ENCODE measurements around the gene HGF.

HGF gene

GRCh38 chr7:81779706-81780105 is 9.9 kb upstream of the HGF start:
- no peak overlapping the region for H3K9ac ChIP-seq (ENCODE audit: insufficient read length)
- no peaks in the 10 kb centered on the region for H3K36me3 ChIP-seq (ENCODE audit: insufficient read depth, low read length)
- no peak overlapping the region for H3K4me3 ChIP-seq
- no peak for TF ChIP-seq EZH2 (IDR thresholded peaks at IDR 0.05)
- TF ChIP-seq FOXP2 (optimal IDR thresholded peaks at IDR 0.05; ENCODE audit: control extremely low read depth, extremely low read length, insufficient read depth) = no peak
- no peak for TF ChIP-seq POLR2AphosphoS5 (IDR thresholded peaks at IDR 0.05; ENCODE audit: borderline replicate concordance, low read depth, low read length)
- H3K27ac ChIP-seq = no peak overlapping the region
- no peaks in the 10 kb centered on the region for H3K9me3 ChIP-seq (ENCODE audit: low read depth, low read length)
- no peak for DNase-seq (ENCODE audit: low read depth, low spot score)

DNA sequence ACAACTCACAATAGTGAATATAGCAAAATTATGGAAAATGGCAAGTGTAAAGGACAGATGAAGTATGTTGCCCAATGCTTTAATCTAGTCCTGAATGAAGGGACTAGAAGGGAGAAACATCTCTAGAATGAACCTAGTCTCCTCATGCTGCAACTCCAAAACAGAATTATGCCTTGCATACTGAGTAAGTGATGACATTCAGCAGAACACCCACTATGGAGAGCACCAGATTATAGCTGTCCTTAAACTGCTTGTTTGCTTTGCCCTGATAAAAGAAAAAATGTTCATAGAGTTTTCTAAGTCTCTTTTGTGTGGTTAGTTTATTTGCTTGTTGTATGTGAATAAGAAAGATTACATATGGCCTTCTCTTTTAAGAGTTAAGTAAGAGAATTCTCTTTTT is 7.8 kb upstream of the HGF start:
- Histone ChIP-seq H3K27ac (no peak overlapping the region), H3K4me3 (no peak overlapping the region), H3K9ac (ENCODE audit: insufficient read length) (no peak overlapping the region), H3K9me3 (ENCODE audit: low read depth, low read length) (no peaks in the 10 kb centered on the region), H3K36me3 (ENCODE audit: insufficient read depth, low read length) (no peaks in the 10 kb centered on the region)
- DNase-seq (ENCODE audit: low read depth, low spot score) = no peak
- TF ChIP-seq FOXP2 (optimal IDR thresholded peaks at IDR 0.05; ENCODE audit: control extremely low read depth, extremely low read length, insufficient read depth) = no peak
- TF ChIP-seq EZH2 (IDR thresholded peaks at IDR 0.05) = no peak
- TF ChIP-seq POLR2AphosphoS5 (IDR thresholded peaks at IDR 0.05; ENCODE audit: borderline replicate concordance, low read depth, low read length) = no peak

DNA sequence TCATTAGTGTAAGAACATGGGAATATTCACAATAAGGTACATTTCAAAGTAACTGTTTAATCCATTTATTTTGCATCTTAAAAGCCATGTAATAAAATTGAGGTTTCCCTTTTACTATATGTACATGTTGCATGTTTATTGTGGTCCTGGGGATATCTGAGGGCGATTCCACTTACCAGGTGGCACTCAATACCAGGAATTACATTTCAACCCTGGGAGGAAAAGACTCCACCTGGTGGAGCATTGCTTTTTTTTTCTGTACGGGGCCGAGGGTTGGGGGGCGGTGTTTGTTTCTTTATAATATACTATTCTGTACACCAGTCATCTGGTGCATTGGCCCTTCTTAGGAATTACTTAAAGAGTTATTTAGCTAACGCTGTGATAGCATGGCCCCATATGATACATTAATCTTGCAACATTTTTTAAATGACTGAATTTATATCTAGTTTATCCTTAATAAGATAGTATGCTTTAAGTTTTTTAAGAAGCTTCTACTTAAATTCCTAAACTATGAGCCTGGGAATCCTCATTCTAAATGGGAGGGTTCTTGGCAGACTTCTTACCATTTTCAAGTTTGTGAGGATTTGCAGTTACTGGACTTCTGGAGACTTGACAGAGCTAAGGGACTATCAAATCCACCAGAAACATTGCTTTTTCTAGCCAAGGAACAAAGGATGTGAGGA is 7.2 kb upstream of the HGF start:
- no peak for TF ChIP-seq FOXP2 (optimal IDR thresholded peaks at IDR 0.05; ENCODE audit: control extremely low read depth, extremely low read length, insufficient read depth)
- TF ChIP-seq EZH2 (IDR thresholded peaks at IDR 0.05) = no peak
- TF ChIP-seq POLR2AphosphoS5 (IDR thresholded peaks at IDR 0.05; ENCODE audit: borderline replicate concordance, low read depth, low read length) = no peak
- Histone ChIP-seq H3K27ac (no peak overlapping the region), H3K9me3 (ENCODE audit: low read depth, low read length) (no peaks in the 10 kb centered on the region), H3K36me3 (ENCODE audit: insufficient read depth, low read length) (no peaks in the 10 kb centered on the region), H3K4me3 (no peak overlapping the region), H3K9ac (ENCODE audit: insufficient read length) (no peak overlapping the region)
- DNase-seq (ENCODE audit: low read depth, low spot score) = no peak

GRCh38 chr7:81776161-81776560 is 6.3 kb upstream of the HGF start:
- no peaks in the 10 kb centered on the region for H3K9me3 ChIP-seq (ENCODE audit: low read depth, low read length)
- H3K27ac ChIP-seq = no peak overlapping the region
- no peak overlapping the region for H3K4me3 ChIP-seq
- H3K36me3 ChIP-seq (ENCODE audit: insufficient read depth, low read length) = no peaks in the 10 kb centered on the region
- TF ChIP-seq EZH2 (IDR thresholded peaks at IDR 0.05) (no peak), FOXP2 (optimal IDR thresholded peaks at IDR 0.05; ENCODE audit: control extremely low read depth, extremely low read length, insufficient read depth) (no peak), POLR2AphosphoS5 (IDR thresholded peaks at IDR 0.05; ENCODE audit: borderline replicate concordance, low read depth, low read length) (no peak)
- DNase-seq (ENCODE audit: low read depth, low spot score) = no peak
- H3K9ac ChIP-seq (ENCODE audit: insufficient read length) = no peak overlapping the region

- TF ChIP-seq FOXP2 (optimal IDR thresholded peaks at IDR 0.05; ENCODE audit: control extremely low read depth, extremely low read length, insufficient read depth) = no peak
- TF ChIP-seq POLR2AphosphoS5 (IDR thresholded peaks at IDR 0.05; ENCODE audit: borderline replicate concordance, low read depth, low read length) = no peak
- no peak for TF ChIP-seq EZH2 (IDR thresholded peaks at IDR 0.05)
- H3K27ac ChIP-seq = no peak overlapping the region
- no peaks in the 10 kb centered on the region for H3K9me3 ChIP-seq (ENCODE audit: low read depth, low read length)
- DNase-seq (ENCODE audit: low read depth, low spot score) = no peak
- H3K9ac ChIP-seq (ENCODE audit: insufficient read length) = no peak overlapping the region
- no peaks in the 10 kb centered on the region for H3K36me3 ChIP-seq (ENCODE audit: insufficient read depth, low read length)
- H3K4me3 ChIP-seq = no peak overlapping the region
These were observed 5.7 kb upstream of the HGF start for GRCh38 chr7:81775560-81775959.

DNA sequence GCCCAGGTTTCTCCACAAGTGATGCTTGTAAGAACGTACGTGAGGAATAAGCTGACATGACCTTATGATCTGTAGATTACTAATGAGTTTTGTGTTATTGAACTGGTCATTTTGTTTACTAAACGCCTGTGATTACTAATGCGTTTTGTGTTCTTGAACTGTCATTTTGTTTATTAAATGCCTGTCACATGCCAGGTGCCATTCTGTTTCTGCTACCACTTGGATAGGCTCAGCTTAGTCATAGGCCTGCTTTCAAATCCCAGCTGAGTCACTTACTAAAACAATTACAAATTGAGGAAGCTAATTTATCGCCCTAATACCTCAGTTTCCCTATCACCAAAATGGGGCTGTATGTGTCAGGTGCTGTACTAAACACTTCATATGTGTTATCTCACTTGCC is 4.7 kb upstream of the HGF start:
- no peak for DNase-seq (ENCODE audit: low read depth, low spot score)
- H3K4me3 ChIP-seq = no peak overlapping the region
- H3K27ac ChIP-seq = no peak overlapping the region
- H3K36me3 ChIP-seq (ENCODE audit: insufficient read depth, low read length) = no peaks in the 10 kb centered on the region
- no peak overlapping the region for H3K9ac ChIP-seq (ENCODE audit: insufficient read length)
- no peaks in the 10 kb centered on the region for H3K9me3 ChIP-seq (ENCODE audit: low read depth, low read length)
- no peak for TF ChIP-seq POLR2AphosphoS5 (IDR thresholded peaks at IDR 0.05; ENCODE audit: borderline replicate concordance, low read depth, low read length)
- TF ChIP-seq FOXP2 (optimal IDR thresholded peaks at IDR 0.05; ENCODE audit: control extremely low read depth, extremely low read length, insufficient read depth) = no peak
- TF ChIP-seq EZH2 (IDR thresholded peaks at IDR 0.05) = no peak

DNA sequence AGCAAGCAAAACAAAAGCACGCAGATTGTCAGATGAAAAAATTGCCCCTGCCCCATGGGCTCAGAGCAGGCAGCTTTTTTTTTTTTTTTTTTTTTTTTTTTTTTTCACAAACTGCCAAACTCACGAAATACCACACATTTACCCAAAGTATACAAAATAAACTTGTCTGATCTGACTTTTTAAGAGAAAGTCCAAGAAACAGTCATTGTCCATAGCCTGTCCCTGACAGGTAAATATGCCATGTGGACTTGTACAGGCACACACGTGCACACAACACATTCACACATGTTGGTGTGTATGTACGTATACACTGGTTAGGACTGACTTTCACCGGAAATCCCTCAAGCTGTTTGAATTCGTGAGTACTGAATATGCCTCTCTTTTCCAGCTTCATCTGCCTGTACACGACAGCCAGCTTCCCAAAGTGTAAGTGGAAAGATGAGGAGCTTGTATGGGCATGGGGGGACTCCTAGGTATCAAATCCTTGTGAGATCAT is 929 bp upstream of the HGF start:
- no peak overlapping the region for H3K9ac ChIP-seq (ENCODE audit: insufficient read length)

GRCh38 chr7:81768951-81769778 is 682 bp downstream of the HGF start:
- no peaks in the 10 kb centered on the region for H3K9me3 ChIP-seq (ENCODE audit: low read depth, low read length)
- no peaks in the 10 kb centered on the region for H3K36me3 ChIP-seq (ENCODE audit: insufficient read depth, low read length)
- H3K9ac ChIP-seq (ENCODE audit: insufficient read length) = no peak overlapping the region
- H3K4me3 ChIP-seq = no peak overlapping the region
- TF ChIP-seq POLR2AphosphoS5 (IDR thresholded peaks at IDR 0.05; ENCODE audit: borderline replicate concordance, low read depth, low read length) = no peak
- TF ChIP-seq EZH2 (IDR thresholded peaks at IDR 0.05) = no peak
- no peak for TF ChIP-seq FOXP2 (optimal IDR thresholded peaks at IDR 0.05; ENCODE audit: control extremely low read depth, extremely low read length, insufficient read depth)
- DNase-seq (ENCODE audit: low read depth, low spot score) = no peak
- no peak overlapping the region for H3K27ac ChIP-seq

More for the DNA sequence above, 929 bp upstream of the HGF start:
- Histone ChIP-seq H3K9me3 (ENCODE audit: low read depth, low read length) (no peaks in the 10 kb centered on the region), H3K27ac (no peak overlapping the region), H3K4me3 (no peak overlapping the region), H3K36me3 (ENCODE audit: insufficient read depth, low read length) (no peaks in the 10 kb centered on the region)
- no peak for TF ChIP-seq POLR2AphosphoS5 (IDR thresholded peaks at IDR 0.05; ENCODE audit: borderline replicate concordance, low read depth, low read length)
- no peak for TF ChIP-seq EZH2 (IDR thresholded peaks at IDR 0.05)
- TF ChIP-seq FOXP2 (optimal IDR thresholded peaks at IDR 0.05; ENCODE audit: control extremely low read depth, extremely low read length, insufficient read depth) = no peak
- no peak for DNase-seq (ENCODE audit: low read depth, low spot score)

Measured in SK-N-MC (cell line).